Spinal cord (tissue), 10 donors: ENCODE results near the gene NUP210L. TPM values are rescaled to one million over a fixed set of nuclear protein-coding genes. Genes with fewer than 3 reads are reported as not detected.

Experiments
- DNase-seq, 6 donors: peaks; one replicate each; pipeline versions ENCODE4 v3.0.0 to v3.0.0-alpha.2; 2013 to 2015; ENCODE audit warnings: low spot score in 6 of 6, low read depth in 4 of 6
- H3K27ac ChIP-seq: one replicate; pipeline ENCODE4 v1.5.1; 2013; ENCODE audit warnings: low read depth, low read length, control low read depth
- H3K27me3 ChIP-seq: one replicate; pipeline ENCODE4 v1.6.1; 2013; ENCODE audit warnings: low read length; ENCODE audit not compliant: control insufficient read depth, insufficient read depth
- H3K36me3 ChIP-seq: one replicate; pipeline ENCODE4 v1.6.1; 2013; ENCODE audit warnings: low read length; ENCODE audit not compliant: control insufficient read depth, insufficient read depth
- H3K4me1 ChIP-seq: one replicate; pipeline ENCODE4 v1.6.1; 2013; ENCODE audit warnings: low read length; ENCODE audit not compliant: control insufficient read depth, insufficient read depth
- H3K4me3 ChIP-seq: one replicate; pipeline ENCODE4 v1.5.1; 2013; ENCODE audit warnings: low read depth, low read length, control low read depth
- H3K9me3 ChIP-seq: one replicate; pipeline ENCODE4 v1.6.1; 2013; ENCODE audit warnings: low read length; ENCODE audit not compliant: control insufficient read depth, insufficient read depth
- WGBS: methylation state at CpG from one replicate; pipeline ENCODE4 v1.1.5; 2013; ENCODE audit warnings: missing lambda C conversion rate; ENCODE audit not compliant: insufficient coverage; 5-methylcytosine and 5-hydroxymethylcytosine counted together
- polyA plus RNA-seq, 2 donors: library from polyadenylated mRNA; unstranded; fragments of 120-200 nt; gene quantifications; one replicate each; pipeline ENCODE4 v1.2.1, GENCODE V29; 2013; ENCODE audit not compliant: insufficient read length in 2 of 2
- total RNA-seq, 2 donors: library from RNA; depleted of rRNA in 1 of 2; stranded (reverse); fragments of 120-200 nt in 1 of 2; fragments of >200 nt in 1 of 2; gene quantifications; one replicate each; pipeline versions ENCODE4 v1.2.3 to v1.2.4, GENCODE V29; 2013 to 2014
- donor health status: healthy.

NUP210L gene
- total and polyA plus RNA-seq, 4 donors: 0.10 to 0.48 (median 0.13) TPM

DNA sequence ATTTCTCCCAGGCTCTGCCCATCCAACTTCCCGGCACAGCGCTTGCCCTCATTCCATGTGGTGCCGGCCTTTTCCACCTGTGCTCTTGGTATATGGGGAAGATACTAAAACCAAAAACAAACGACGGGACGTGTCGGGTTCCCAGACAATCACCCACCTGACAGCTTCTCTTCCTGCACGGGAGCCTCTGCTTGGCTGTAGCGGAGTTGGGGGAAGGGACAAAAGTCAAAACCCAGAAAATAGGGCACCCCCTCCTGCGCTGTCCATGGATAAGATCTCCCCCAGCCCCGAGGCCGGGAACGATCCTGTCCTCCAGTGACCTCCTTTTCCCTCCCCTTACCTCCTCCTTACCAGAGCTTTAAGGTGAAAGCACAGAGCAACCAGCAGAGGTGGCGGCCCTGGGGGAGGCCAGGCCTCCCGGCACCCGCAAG lies 178.0 kb downstream of the NUP210L start:
- Histone ChIP-seq H3K4me1 (peaks cover 13% of the 10 kb centered on the region), H3K36me3 (peaks cover 30% of the 10 kb centered on the region), H3K9me3 (no peaks in the 10 kb centered on the region), H3K27ac (peak overlapping the region; percentile 25), H3K4me3 (peak overlapping the region; percentile 87), H3K27me3 (no peaks in the 10 kb centered on the region)
- 0% methylated on average over 7 of the region's 16 CpGs for WGBS
- no peak for DNase-seq

DNA sequence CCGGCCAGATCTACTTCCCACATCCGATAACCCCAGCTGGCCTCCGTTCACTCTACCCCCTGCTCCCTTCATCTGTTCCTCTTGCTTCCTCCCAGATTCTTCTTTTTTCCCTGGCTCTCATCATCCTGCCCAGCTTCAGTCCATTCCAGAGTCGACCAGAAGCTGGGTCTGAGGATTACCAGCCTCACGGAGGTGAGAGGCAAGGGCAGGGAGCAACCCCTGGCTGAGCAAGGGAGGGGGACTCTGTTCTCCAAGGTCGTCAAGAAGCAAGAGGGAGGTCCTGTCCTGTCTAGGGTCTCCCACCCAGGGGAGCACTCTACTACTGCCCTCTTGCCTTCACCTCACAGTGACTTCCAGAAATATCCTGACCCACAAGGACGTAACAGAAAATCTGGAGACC lies 181.3 kb downstream of the NUP210L start:
- H3K27ac ChIP-seq: no peak overlapping the region
- peaks cover 28% of the 10 kb centered on the region for H3K36me3 ChIP-seq
- peaks cover 20% of the 10 kb centered on the region for H3K4me1 ChIP-seq
- no peaks in the 10 kb centered on the region for H3K27me3 ChIP-seq
- H3K9me3 ChIP-seq: no peaks in the 10 kb centered on the region
- no peak overlapping the region for H3K4me3 ChIP-seq
- WGBS: 75% methylated on average over 7 of the region's 7 CpGs
- no peak for DNase-seq

DNA sequence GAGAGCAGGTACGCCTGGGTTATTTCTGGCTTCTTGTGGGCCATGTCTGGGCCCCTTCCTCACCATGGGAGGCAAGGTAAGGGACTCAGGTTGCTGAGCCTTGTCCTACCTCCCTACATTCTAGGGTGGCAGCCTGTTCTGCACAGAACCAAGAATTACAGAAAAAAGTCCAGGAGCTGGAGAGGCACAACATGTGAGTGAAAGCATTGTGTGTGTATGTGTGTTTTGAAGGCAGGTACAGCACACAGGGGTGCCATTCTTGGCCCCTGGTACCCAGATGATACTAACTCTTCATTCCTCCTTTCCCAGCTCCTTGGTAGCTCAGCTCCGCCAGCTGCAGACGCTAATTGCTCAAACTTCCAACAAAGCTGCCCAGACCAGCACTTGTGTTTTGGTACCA lies 181.8 kb downstream of the NUP210L start:
- Histone ChIP-seq H3K27me3 (no peaks in the 10 kb centered on the region), H3K36me3 (peaks cover 28% of the 10 kb centered on the region), H3K4me3 (no peak overlapping the region), H3K9me3 (no peaks in the 10 kb centered on the region), H3K27ac (no peak overlapping the region), H3K4me1 (peaks cover 25% of the 10 kb centered on the region)
- DNase-seq: no peak
- WGBS: 87% methylated on average over 3 of the region's 3 CpGs

- Histone ChIP-seq H3K4me3 (no peak overlapping the region), H3K36me3 (peaks cover 18% of the 10 kb centered on the region), H3K27ac (no peak overlapping the region), H3K9me3 (no peaks in the 10 kb centered on the region), H3K27me3 (no peaks in the 10 kb centered on the region), H3K4me1 (peaks cover 20% of the 10 kb centered on the region)
- DNase-seq: no peak
- WGBS: 85% methylated on average over 2 of the region's 2 CpGs
These were observed 184.5 kb downstream of the NUP210L start for GRCh38 chr1:153970346-153970745.

DNA sequence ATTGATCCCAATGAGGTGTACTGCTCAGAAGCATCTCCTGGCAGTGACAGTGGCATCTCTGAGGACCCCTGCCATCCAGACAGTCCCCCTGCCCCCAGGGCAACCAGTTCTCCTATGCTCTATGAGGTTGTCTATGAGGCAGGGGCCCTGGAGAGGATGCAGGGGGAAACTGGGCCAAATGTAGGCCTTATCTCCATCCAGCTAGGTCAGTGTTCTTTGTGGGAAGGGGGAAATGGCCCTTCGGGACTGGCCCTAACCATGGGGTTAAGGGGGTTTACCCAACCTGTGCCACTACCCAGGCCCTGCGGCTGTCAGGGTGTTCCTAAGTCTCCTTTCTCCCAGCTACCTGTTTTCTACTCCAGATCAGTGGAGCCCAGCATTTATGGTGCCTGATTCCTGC lies 185.9 kb downstream of the NUP210L start:
- peaks cover 23% of the 10 kb centered on the region for H3K4me1 ChIP-seq
- no peak for DNase-seq
- H3K36me3 ChIP-seq: peaks cover 14% of the 10 kb centered on the region
- H3K27ac ChIP-seq: no peak overlapping the region
- 90% methylated on average over 2 of the region's 2 CpGs for WGBS
- H3K27me3 ChIP-seq: no peaks in the 10 kb centered on the region
- H3K4me3 ChIP-seq: no peak overlapping the region
- no peaks in the 10 kb centered on the region for H3K9me3 ChIP-seq

- Histone ChIP-seq H3K36me3 (peaks cover 9% of the 10 kb centered on the region), H3K27ac (peak overlapping the region; percentile 90), H3K9me3 (no peaks in the 10 kb centered on the region), H3K27me3 (no peaks in the 10 kb centered on the region), H3K4me3 (peak overlapping the region; percentile 78), H3K4me1 (peaks cover 24% of the 10 kb centered on the region)
- WGBS: 14% methylated on average over 5 of the region's 13 CpGs
- DNase-seq: peak in 2 of 6 donors; percentile 51 to 72
These were observed 186.5 kb downstream of the NUP210L start for GRCh38 chr1:153968408-153968807.

DNA sequence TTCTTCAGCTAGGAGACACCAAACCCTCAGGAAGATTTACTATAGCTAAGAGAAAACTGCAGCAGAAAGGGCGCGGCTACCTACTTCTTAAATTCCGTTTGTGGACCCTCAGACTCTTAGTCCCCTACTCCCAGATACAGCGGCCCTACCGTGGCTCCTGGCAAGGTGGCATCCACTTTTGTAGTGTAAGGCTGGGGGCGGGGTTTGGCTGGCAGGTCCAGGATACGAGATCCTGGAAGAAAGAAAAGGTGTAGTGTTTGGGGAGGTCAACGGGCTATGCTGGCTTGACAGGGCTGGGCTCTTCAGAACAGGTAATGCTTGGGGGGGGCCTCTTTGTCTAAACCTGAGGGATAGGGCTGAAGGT lies 186.9 kb downstream of the NUP210L start:
- H3K9me3 ChIP-seq: no peaks in the 10 kb centered on the region
- no peak for DNase-seq
- H3K27me3 ChIP-seq: no peaks in the 10 kb centered on the region
- H3K4me1 ChIP-seq: peaks cover 24% of the 10 kb centered on the region
- H3K36me3 ChIP-seq: peaks cover 4% of the 10 kb centered on the region
- H3K27ac ChIP-seq: peak overlapping the region; percentile 90
- 0% methylated on average over 3 of the region's 8 CpGs for WGBS
- H3K4me3 ChIP-seq: peak overlapping the region; percentile 78

DNA sequence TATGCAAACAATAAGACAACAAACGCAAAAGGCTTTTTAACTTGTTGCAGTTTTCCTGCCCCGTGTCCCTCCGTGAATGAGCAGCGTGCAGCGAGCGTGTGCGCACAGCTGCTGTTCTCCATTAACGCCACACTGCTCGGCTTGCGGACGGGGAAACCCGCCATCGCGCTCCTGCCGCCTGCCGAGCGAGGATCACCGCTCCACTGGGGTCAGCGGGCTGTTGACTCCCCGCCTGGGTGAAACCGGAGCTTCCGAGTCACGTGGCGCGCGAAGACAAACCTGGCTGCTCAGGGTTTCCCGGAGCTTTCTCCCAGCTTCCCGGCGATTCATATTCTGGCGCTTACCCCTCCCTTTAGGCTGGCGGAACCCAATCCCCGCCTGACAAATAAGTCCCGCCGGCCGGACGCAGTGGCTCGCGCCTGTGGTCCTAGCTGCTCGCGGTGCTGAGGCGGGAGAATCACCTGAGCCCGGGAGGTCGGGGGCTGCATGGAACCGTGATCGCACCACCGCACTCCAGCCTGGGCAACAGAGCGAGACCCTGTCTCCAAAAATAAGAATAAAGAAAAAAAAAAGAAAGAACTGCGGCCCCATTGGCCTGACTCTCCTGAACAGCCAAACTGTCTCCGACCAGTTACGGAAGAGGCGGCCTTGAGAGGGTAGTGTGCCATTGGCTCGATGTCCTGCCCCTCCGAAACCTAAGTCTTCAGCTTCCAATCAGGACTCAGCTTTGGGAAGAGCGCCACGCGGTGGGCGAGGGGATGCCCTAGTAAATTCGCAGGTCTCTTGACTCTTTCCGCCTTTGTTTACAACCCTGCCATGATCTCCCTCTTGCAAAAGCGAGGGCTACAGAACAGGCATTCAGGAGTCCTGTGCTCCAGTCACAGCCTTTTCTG lies 187.5 kb downstream of the NUP210L start, which contains the start of gene CREB3L4:
Gene CREB3L4, plus strand, starts transcription at position 796 of the 893 bp plus-strand sequence. CDS start 624 bp downstream, outside the sequence.
- under 1% methylated on average over 60 of the region's 60 CpGs for WGBS

DNA sequence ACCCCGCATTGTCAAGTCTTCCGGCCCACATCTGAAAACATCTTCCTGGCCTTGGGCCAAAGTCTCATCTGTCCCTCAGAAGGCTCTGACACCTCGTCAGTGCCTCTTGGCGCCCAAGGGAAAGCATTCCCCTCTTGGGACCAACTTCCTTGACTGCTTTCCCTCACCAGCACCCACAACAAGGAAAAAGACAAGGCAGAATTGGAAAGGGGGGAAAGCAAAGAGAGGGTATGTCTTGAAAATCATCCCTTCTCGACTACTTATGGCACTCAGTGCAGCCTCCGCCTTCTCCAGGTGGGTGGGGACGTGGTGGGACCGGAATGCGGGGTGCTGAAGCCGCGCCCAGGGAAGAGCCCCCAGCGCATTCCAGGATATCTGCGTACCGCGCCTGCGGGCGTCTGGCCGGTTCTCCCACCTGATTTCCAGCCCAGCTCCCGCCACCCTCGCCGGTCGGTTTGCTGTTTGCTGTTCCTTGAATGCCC lies 191.0 kb downstream of the NUP210L start:
- H3K27ac ChIP-seq: peak overlapping the region; percentile 87
- H3K4me3 ChIP-seq: peak overlapping the region; percentile 79
- H3K9me3 ChIP-seq: no peaks in the 10 kb centered on the region
- DNase-seq: no peak
- under 1% methylated on average over 18 of the region's 22 CpGs for WGBS
- peaks cover 36% of the 10 kb centered on the region for H3K4me1 ChIP-seq
- H3K27me3 ChIP-seq: no peaks in the 10 kb centered on the region
- peaks cover 18% of the 10 kb centered on the region for H3K36me3 ChIP-seq

More for the DNA sequence above, 187.5 kb downstream of the NUP210L start, which contains the start of gene CREB3L4:
- peak; percentile 92 to 99 (median 95) for DNase-seq
- peak within 1 kb of the TSS; percentile 78 for H3K4me3 ChIP-seq
- H3K27me3 ChIP-seq: no peaks in the 10 kb centered on the region
- H3K9me3 ChIP-seq: no peaks in the 10 kb centered on the region
- peaks cover 30% of the 10 kb centered on the region for H3K4me1 ChIP-seq
- peak within 1 kb of the TSS; percentile 90 for H3K27ac ChIP-seq
- H3K36me3 ChIP-seq: peaks cover 2% of the 10 kb centered on the region
